HepG2 (cell line): ENCODE results near the gene IL17RC. TPM values are rescaled to one million over a fixed set of nuclear protein-coding genes. Genes with fewer than 3 reads are reported as not detected.

Experiments
- CC2D1A ChIP-seq: sonication (generic); formaldehyde crosslinking; IDR thresholded peaks from 2 replicates; pipeline ENCODE4 v1.8.1; 2023; ENCODE audit warnings: mild to moderate bottlenecking, missing genetic modification reagents
- EEA1 ChIP-seq: sonication (generic); formaldehyde crosslinking; IDR thresholded peaks from 2 replicates; pipeline ENCODE4 v1.5.1; 2020; ENCODE audit warnings: mild to moderate bottlenecking, missing genetic modification reagents, borderline replicate concordance
- HMGXB3 ChIP-seq: sonication (generic); formaldehyde crosslinking; IDR thresholded peaks from 2 replicates; pipeline ENCODE4 v1.4.0; 2020; ENCODE audit warnings: missing genetic modification reagents, borderline replicate concordance
- MAF1 ChIP-seq: sonication (generic); formaldehyde crosslinking; IDR thresholded peaks from 2 replicates; pipeline ENCODE4 v1.5.0; 2020; ENCODE audit warnings: missing genetic modification reagents, borderline replicate concordance
- ONECUT2 ChIP-seq: sonication (generic); formaldehyde crosslinking; IDR thresholded peaks from 2 replicates; pipeline ENCODE4 v1.4.0; 2020; ENCODE audit warnings: missing genetic modification reagents
- PHF8 ChIP-seq: sonication (generic); formaldehyde crosslinking; IDR thresholded peaks from 2 replicates; pipeline ENCODE4 v1.5.0; 2020; ENCODE audit warnings: missing genetic modification reagents
- SMARCC2 ChIP-seq: fragments of 450-650 bp; IDR thresholded peaks from 2 replicates; pipeline ENCODE4 v1.6.1; 2017; ENCODE audit warnings: antibody characterized with exemption, mild to moderate bottlenecking
- SMYD3 ChIP-seq: sonication (generic); formaldehyde crosslinking; IDR thresholded peaks from 2 replicates; pipeline ENCODE4 v1.8.1; 2023; ENCODE audit warnings: mild to moderate bottlenecking, missing genetic modification reagents
- SOX13 ChIP-seq, 3 experiments: fragments of 450-650 bp in 1 of 3; sonication (generic) in 1 of 3; formaldehyde crosslinking in 1 of 3; IDR thresholded peaks in 2 of 3; conservative IDR thresholded peaks in 1 of 3; 2 replicates each; pipeline versions ENCODE4 v1.5.0 to v1.6.1; 2016 to 2020; ENCODE audit warnings: antibody characterized with exemption in 1 of 3, mild to moderate bottlenecking in 1 of 3, missing compliant biosample characterization in 1 of 3, missing genetic modification reagents in 1 of 3, moderate library complexity in 1 of 3
- STAG1 ChIP-seq: sonication (generic); formaldehyde crosslinking; IDR thresholded peaks from 2 replicates; pipeline ENCODE4 v1.4.0; 2020; ENCODE audit warnings: missing genetic modification reagents
- TEAD3 ChIP-seq: optimal IDR thresholded peaks from 2 replicates; pipeline ENCODE3; 2016; ENCODE audit warnings: borderline replicate concordance
- ZNF567 ChIP-seq: sonication (generic); formaldehyde crosslinking; IDR thresholded peaks from 2 replicates; pipeline ENCODE4 v1.8.1; 2023; ENCODE audit warnings: mild to moderate bottlenecking, missing genetic modification reagents, borderline replicate concordance
- ZNF709 ChIP-seq: sonication (generic); formaldehyde crosslinking; IDR thresholded peaks from 2 replicates; pipeline ENCODE4 v1.5.0; 2020; ENCODE audit warnings: mild to moderate bottlenecking, missing genetic modification reagents
- polyA plus RNA-seq, 8 experiments: library from polyadenylated mRNA; depleted of rRNA in 3 of 8; stranded (reverse) in 7 of 8; unstranded in 1 of 8; fragments of >200 nt; fragmentation: Illumina TruSeq in 4 of 8; extraction: Trizol in 4 of 8; gene quantifications; 2 replicates each; pipeline versions ENCODE4 v1.2.1 to v1.2.3, GENCODE V29; 2011 to 2016; ENCODE audit warnings: low read depth in 4 of 8, missing spikeins in 1 of 8, mixed read lengths in 1 of 8; ENCODE audit not compliant: insufficient read depth in 1 of 8
- total RNA-seq, 5 experiments: library from RNA; depleted of rRNA; stranded (reverse); fragments of >200 nt; fragmentation: Illumina TruSeq; extraction: Trizol; gene quantifications; 2 replicates each; pipeline ENCODE4 v1.2.3, GENCODE V29; 2016; ENCODE audit warnings: low read depth in 1 of 5
- TF ChIP-seq, protein P1 (sequence below): sonication (generic); formaldehyde crosslinking; IDR thresholded peaks from 2 replicates; pipeline ENCODE4 v1.5.0; 2020; ENCODE audit warnings: mild to moderate bottlenecking, low read depth, missing genetic modification reagents, borderline replicate concordance
- TF ChIP-seq, protein P2 (sequence below): sonication (generic); formaldehyde crosslinking; IDR thresholded peaks from 2 replicates; pipeline ENCODE4 v1.5.0; 2020; ENCODE audit warnings: missing genetic modification reagents
- TF ChIP-seq, protein P3 (sequence below): sonication (generic); formaldehyde crosslinking; conservative IDR thresholded peaks from 2 replicates; pipeline ENCODE4 v1.8.0; 2022; ENCODE audit warnings: low read depth, missing genetic modification reagents
- TF ChIP-seq, protein P4 (sequence below): sonication (generic); formaldehyde crosslinking; IDR thresholded peaks from 2 replicates; pipeline ENCODE4 v1.8.0; 2022; ENCODE audit warnings: missing genetic modification reagents, low read depth, mild to moderate bottlenecking, borderline replicate concordance
- TF ChIP-seq, protein P5 (sequence below): sonication (generic); formaldehyde crosslinking; IDR thresholded peaks from 2 replicates; pipeline ENCODE4 v1.4.0; 2020; ENCODE audit warnings: mild to moderate bottlenecking, missing genetic modification reagents

IL17RC gene
- total and polyA plus RNA-seq, 2 of the 13 experiments (the other 11 are each of a cell fraction or from before 2014, with no cell fraction given), result 20.7 to 24.0 TPM

DNA sequence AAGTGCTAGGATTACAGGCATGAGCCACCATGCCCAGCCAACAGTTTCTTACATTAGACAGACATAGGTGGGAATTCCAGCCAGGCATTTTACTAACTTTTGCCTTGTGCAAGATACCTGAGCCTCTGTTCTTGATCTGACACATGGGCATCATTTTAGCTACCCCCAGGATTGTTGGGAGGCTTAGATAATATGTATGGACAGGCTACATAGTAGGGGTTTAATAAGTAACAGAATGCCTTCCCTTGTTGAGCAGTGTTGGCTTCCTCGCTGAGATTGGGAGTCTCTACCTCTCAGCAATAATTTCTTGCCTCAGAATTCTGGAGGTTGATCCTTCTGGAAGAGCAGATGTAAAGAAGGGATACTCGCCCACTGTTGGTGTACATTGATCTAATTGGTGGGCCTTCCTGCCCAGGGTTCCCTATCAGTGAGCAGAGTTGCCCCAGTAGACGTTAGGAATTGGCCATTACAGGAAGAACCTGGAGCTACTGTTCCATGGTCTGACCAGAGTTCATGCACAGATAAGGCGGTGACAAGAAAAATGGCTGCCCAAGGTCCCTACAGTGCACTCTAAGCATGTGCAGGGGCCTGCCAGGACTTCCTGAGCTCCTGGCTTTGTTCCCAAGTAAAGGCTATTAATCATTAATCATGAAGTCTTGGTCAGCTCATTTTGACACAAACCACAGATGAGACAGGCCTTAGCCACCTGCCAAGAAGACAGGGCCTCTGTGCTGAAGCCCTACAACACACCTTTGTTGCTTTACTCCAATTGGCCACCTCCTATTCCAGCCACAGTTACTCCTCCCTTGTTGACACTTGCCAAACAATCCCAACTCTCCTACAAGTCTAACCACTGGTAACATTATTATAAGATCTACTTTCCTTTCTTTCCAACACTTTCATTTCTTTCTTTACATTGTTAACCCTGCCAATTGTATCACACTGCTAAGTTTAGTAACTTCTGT lies 19.2 kb upstream of the IL17RC start (continued):
- TF ChIP-seq, protein P1, sequence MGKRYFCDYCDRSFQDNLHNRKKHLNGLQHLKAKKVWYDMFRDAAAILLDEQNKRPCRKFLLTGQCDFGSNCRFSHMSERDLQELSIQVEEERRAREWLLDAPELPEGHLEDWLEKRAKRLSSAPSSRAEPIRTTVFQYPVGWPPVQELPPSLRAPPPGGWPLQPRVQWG (CRISPR knock-in tag), result no peak
- no peak for TF ChIP-seq SMYD3 (CRISPR knock-in tag)
- no peak for TF ChIP-seq MAF1 (CRISPR knock-in tag)
- no peak for TF ChIP-seq SMARCC2
- TF ChIP-seq TEAD3 (CRISPR knock-in tag), result no peak
- TF ChIP-seq STAG1 (CRISPR knock-in tag), result peak; percentile 15
- TF ChIP-seq, protein P2, sequence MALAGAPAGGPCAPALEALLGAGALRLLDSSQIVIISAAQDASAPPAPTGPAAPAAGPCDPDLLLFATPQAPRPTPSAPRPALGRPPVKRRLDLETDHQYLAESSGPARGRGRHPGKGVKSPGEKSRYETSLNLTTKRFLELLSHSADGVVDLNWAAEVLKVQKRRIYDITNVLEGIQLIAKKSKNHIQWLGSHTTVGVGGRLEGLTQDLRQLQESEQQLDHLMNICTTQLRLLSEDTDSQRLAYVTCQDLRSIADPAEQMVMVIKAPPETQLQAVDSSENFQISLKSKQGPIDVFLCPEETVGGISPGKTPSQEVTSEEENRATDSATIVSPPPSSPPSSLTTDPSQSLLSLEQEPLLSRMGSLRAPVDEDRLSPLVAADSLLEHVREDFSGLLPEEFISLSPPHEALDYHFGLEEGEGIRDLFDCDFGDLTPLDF (CRISPR knock-in tag), result no peak
- TF ChIP-seq CC2D1A, result no peak
- TF ChIP-seq, protein P3, sequence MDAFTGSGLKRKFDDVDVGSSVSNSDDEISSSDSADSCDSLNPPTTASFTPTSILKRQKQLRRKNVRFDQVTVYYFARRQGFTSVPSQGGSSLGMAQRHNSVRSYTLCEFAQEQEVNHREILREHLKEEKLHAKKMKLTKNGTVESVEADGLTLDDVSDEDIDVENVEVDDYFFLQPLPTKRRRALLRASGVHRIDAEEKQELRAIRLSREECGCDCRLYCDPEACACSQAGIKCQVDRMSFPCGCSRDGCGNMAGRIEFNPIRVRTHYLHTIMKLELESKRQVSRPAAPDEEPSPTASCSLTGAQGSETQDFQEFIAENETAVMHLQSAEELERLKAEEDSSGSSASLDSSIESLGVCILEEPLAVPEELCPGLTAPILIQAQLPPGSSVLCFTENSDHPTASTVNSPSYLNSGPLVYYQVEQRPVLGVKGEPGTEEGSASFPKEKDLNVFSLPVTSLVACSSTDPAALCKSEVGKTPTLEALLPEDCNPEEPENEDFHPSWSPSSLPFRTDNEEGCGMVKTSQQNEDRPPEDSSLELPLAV (CRISPR knock-in tag), result no peak
- TF ChIP-seq PHF8 (CRISPR knock-in tag), result no peak
- no peak for TF ChIP-seq ZNF709 (CRISPR knock-in tag)
- TF ChIP-seq ZNF567 (CRISPR knock-in tag), result no peak
- TF ChIP-seq HMGXB3 (CRISPR knock-in tag), result peak; percentile 94
- no peak for TF ChIP-seq ONECUT2 (CRISPR knock-in tag)
- TF ChIP-seq, protein P4, sequence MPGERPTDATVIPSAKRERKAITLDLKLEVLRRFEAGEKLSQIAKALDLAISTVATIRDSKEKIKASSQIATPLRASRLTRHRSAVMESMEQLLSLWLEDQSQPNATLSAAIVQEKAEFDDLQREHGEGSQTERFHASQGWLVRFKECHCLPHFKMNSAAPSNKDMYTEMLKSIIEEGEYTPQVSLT (CRISPR knock-in tag), result no peak
- TF ChIP-seq EEA1 (CRISPR knock-in tag), result no peak
- peak; percentile 64; the same call in 1 of the 2 replicates for TF ChIP-seq SOX13 (IDR thresholded peaks at IDR 0.05)
- peak in 1 of 2 experiments; percentile 73; a peak in 2 of 4 replicates for TF ChIP-seq SOX13 (CRISPR knock-in tag; conservative IDR thresholded peaks at IDR 0.05 in 1 of 2, IDR thresholded peaks at IDR 0.05 in 1 of 2)
- TF ChIP-seq, protein P5, sequence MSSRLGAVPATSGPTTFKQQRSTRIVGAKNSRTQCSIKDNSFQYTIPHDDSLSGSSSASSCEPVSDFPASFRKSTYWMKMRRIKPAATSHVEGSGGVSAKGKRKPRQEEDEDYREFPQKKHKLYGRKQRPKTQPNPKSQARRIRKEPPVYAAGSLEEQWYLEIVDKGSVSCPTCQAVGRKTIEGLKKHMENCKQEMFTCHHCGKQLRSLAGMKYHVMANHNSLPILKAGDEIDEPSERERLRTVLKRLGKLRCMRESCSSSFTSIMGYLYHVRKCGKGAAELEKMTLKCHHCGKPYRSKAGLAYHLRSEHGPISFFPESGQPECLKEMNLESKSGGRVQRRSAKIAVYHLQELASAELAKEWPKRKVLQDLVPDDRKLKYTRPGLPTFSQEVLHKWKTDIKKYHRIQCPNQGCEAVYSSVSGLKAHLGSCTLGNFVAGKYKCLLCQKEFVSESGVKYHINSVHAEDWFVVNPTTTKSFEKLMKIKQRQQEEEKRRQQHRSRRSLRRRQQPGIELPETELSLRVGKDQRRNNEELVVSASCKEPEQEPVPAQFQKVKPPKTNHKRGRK (CRISPR knock-in tag), result no peak
